ENCODE results near the gene B3GNT7.

B3GNT7 gene

GRCh38 chr2:231409776-231410175, 14.3 kb downstream of the B3GNT7 start:
- no peak for TF ChIP-seq ZFX (IDR thresholded peaks at IDR 0.05; ENCODE audit: borderline replicate concordance)
- TF ChIP-seq, protein P1, sequence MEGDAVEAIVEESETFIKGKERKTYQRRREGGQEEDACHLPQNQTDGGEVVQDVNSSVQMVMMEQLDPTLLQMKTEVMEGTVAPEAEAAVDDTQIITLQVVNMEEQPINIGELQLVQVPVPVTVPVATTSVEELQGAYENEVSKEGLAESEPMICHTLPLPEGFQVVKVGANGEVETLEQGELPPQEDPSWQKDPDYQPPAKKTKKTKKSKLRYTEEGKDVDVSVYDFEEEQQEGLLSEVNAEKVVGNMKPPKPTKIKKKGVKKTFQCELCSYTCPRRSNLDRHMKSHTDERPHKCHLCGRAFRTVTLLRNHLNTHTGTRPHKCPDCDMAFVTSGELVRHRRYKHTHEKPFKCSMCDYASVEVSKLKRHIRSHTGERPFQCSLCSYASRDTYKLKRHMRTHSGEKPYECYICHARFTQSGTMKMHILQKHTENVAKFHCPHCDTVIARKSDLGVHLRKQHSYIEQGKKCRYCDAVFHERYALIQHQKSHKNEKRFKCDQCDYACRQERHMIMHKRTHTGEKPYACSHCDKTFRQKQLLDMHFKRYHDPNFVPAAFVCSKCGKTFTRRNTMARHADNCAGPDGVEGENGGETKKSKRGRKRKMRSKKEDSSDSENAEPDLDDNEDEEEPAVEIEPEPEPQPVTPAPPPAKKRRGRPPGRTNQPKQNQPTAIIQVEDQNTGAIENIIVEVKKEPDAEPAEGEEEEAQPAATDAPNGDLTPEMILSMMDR (IDR thresholded peaks at IDR 0.05): no peak
- H3K27ac ChIP-seq: no peak overlapping the region

GRCh38 chr2:231410293-231411004, 14.9 kb downstream of the B3GNT7 start:
- H3K27ac ChIP-seq: no peak overlapping the region
- no peak for TF ChIP-seq ZFX (IDR thresholded peaks at IDR 0.05; ENCODE audit: borderline replicate concordance)
- TF ChIP-seq, protein P1 (IDR thresholded peaks at IDR 0.05): peak; percentile 59

GRCh38 chr2:231411237-231411636, 15.7 kb downstream of the B3GNT7 start:
- no peak overlapping the region for H3K27ac ChIP-seq
- no peak for TF ChIP-seq ZFX (IDR thresholded peaks at IDR 0.05; ENCODE audit: borderline replicate concordance)
- TF ChIP-seq, protein P1 (IDR thresholded peaks at IDR 0.05): no peak

DNA sequence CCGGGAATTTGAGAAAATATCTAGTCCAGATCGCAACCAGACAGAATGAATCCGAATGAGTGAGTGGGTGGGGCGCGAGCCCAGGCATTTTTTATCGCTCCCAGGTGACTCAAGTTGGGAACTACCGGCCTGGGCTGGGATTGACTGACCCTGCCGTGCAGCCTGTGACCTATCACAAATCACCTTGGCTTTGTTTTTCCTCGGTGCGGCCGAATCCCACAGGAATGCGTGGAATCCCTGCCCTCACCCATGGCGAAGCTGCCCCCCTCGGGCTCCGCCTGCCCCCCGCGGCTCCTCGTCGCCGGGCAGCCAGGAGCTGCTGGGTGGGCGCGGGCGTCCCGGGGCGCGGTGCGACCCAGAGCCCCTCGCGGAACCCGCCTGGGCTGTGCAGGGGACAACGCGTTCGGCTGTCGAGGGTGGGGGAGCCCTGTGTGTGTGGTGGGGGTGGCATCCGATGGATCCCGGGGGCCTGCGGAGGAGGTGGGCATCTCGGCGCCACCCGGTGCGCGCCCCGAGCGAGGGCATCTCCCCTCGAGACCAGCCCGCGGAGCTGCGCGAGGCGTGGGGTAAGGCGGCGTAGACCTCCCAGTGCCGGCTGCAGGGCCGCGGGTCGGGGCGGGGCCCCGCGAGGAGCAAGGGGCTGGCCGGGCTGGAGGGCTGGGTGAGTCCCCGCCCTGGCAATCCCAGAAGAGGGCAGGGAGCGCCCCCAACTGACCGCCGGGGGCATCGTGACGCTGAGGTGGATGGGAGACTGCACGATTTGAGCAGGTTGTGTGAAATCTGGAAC, 16.5 kb downstream of the B3GNT7 start:
- H3K27ac ChIP-seq: no peak overlapping the region
- no peak for TF ChIP-seq ZFX (IDR thresholded peaks at IDR 0.05; ENCODE audit: borderline replicate concordance)
- TF ChIP-seq, protein P1 (IDR thresholded peaks at IDR 0.05): peak; percentile 91

DNA sequence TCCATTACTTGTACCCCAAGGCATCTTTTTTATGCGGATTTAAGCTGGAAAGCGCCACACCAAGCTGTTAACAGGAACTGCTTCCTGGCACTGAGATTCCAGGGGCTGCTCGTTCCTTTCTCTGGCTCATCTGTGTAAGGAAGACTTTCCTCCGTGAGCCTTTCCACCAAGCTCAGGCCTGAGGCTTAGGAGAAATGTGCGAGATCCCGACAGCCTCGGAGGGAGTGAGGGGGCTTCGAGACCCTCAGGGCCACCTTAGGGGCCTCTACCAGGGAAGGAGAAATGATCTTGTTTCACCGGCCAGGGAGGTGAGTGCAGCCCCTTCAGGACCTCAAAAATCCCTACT, 17.1 kb downstream of the B3GNT7 start:
- no peak for TF ChIP-seq ZFX (IDR thresholded peaks at IDR 0.05; ENCODE audit: borderline replicate concordance)
- TF ChIP-seq, protein P1 (IDR thresholded peaks at IDR 0.05): peak; percentile 58
- H3K27ac ChIP-seq: no peak overlapping the region

DNA sequence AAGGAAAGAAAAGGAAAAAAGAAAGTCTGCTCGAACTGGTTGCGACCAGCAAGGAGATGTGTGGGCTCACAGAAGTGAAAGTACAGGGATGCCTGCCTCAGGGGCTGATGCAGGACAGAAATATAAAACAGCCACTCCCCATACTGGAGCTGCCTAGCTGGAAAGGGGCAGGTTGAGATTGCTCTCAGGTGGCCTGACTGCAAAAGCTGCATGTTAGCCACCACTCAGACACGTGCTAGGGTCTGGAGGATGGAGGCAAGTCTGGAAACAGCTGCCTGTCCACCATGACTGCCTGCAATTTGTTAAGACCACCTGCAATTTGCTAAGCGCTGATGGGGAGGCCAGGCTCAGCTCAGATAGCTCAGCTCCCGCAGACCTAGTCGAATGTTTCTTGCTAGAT, 17.9 kb downstream of the B3GNT7 start:
- TF ChIP-seq, protein P1 (IDR thresholded peaks at IDR 0.05): no peak
- no peak for TF ChIP-seq ZFX (IDR thresholded peaks at IDR 0.05; ENCODE audit: borderline replicate concordance)

GRCh38 chr2:231413921-231414476, 18.5 kb downstream of the B3GNT7 start:
- TF ChIP-seq, protein P1 (IDR thresholded peaks at IDR 0.05): no peak
- no peak for TF ChIP-seq ZFX (IDR thresholded peaks at IDR 0.05; ENCODE audit: borderline replicate concordance)
- no peak overlapping the region for H3K27ac ChIP-seq

More for the DNA sequence above, 17.9 kb downstream of the B3GNT7 start:
- H3K27ac ChIP-seq: no peak overlapping the region

All from 22Rv1 (cell line).